HEK293 (cell line): Measurements from ENCODE around the gene IGSF21.

Source experiments
- SP7 ChIP-seq: fragments of 450-650 bp; formaldehyde crosslinking; IDR thresholded peaks from 2 replicates; pipeline ENCODE4 v1.5.1; 2016; ENCODE audit warnings: missing biosample characterization, missing genetic modification characterization
- ZIC2 ChIP-seq: fragments of 450-650 bp; formaldehyde crosslinking; IDR thresholded peaks from 2 replicates; pipeline ENCODE4 v1.5.1; 2016; ENCODE audit warnings: missing biosample characterization, missing genetic modification characterization
- ZNF138 ChIP-seq: fragments of 450-650 bp; formaldehyde crosslinking; IDR thresholded peaks from 2 replicates; pipeline ENCODE4 v1.5.1; 2016; ENCODE audit warnings: missing biosample characterization, missing genetic modification characterization, borderline replicate concordance
- ZNF146 ChIP-seq: fragments of 450-650 bp; formaldehyde crosslinking; IDR thresholded peaks from 2 replicates; pipeline ENCODE4 v1.5.1; 2016; ENCODE audit warnings: missing biosample characterization, missing genetic modification characterization
- ZXDB ChIP-seq: fragments of 450-650 bp; formaldehyde crosslinking; IDR thresholded peaks from 2 replicates; pipeline ENCODE4 v1.5.1; 2016; ENCODE audit warnings: missing biosample characterization, missing genetic modification characterization
- TF ChIP-seq, protein P1 (sequence below): fragments of 450-650 bp; formaldehyde crosslinking; IDR thresholded peaks from 2 replicates; pipeline ENCODE4 v1.5.1; 2016; ENCODE audit warnings: missing biosample characterization, missing genetic modification characterization
- TF ChIP-seq, protein P2 (sequence below): fragments of 450-650 bp; formaldehyde crosslinking; IDR thresholded peaks from 2 replicates; pipeline ENCODE4 v1.5.1; 2016; ENCODE audit warnings: missing biosample characterization, missing genetic modification characterization
- TF ChIP-seq, protein P3 (sequence below): fragments of 450-650 bp; formaldehyde crosslinking; conservative IDR thresholded peaks from 2 replicates; pipeline ENCODE4 v1.5.1; 2016; ENCODE audit warnings: low read depth, missing biosample characterization, missing genetic modification characterization
- TF ChIP-seq, protein P4 (sequence below): fragments of 450-650 bp; formaldehyde crosslinking; IDR thresholded peaks from 2 replicates; pipeline ENCODE4 v1.5.1; 2016; ENCODE audit warnings: missing biosample characterization, missing genetic modification characterization
- TF ChIP-seq, protein P5 (sequence below): fragments of 450-650 bp; formaldehyde crosslinking; IDR thresholded peaks from 2 replicates; pipeline ENCODE4 v1.5.1; 2016; ENCODE audit warnings: missing biosample characterization, missing genetic modification characterization
- TF ChIP-seq, protein P6 (sequence below): fragments of 450-650 bp; formaldehyde crosslinking; IDR thresholded peaks from 2 replicates; pipeline ENCODE4 v1.5.1; 2017; ENCODE audit warnings: missing biosample characterization, mild to moderate bottlenecking, missing genetic modification characterization, moderate library complexity

The IGSF21 gene

DNA sequence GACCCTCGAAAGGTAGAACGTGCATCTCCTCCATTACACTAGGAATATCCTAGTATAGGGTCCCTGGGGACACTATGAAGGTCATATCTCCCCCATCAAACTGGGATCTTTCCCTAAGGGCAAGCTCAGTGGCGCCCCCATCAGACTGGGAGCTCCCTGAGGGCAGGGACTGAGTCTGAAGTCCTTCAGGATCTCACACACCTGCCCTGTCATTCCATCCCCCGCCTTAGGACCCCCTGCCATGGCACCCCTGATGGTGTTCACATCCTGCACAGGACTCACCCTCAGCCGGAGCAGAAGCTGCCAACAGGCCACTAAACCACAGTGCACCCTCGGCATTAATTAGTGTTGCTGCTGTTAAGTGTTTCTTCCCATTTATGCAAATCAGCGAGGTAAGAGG lies 50.4 kb downstream of the IGSF21 start (continued):
- TF ChIP-seq, protein P1, sequence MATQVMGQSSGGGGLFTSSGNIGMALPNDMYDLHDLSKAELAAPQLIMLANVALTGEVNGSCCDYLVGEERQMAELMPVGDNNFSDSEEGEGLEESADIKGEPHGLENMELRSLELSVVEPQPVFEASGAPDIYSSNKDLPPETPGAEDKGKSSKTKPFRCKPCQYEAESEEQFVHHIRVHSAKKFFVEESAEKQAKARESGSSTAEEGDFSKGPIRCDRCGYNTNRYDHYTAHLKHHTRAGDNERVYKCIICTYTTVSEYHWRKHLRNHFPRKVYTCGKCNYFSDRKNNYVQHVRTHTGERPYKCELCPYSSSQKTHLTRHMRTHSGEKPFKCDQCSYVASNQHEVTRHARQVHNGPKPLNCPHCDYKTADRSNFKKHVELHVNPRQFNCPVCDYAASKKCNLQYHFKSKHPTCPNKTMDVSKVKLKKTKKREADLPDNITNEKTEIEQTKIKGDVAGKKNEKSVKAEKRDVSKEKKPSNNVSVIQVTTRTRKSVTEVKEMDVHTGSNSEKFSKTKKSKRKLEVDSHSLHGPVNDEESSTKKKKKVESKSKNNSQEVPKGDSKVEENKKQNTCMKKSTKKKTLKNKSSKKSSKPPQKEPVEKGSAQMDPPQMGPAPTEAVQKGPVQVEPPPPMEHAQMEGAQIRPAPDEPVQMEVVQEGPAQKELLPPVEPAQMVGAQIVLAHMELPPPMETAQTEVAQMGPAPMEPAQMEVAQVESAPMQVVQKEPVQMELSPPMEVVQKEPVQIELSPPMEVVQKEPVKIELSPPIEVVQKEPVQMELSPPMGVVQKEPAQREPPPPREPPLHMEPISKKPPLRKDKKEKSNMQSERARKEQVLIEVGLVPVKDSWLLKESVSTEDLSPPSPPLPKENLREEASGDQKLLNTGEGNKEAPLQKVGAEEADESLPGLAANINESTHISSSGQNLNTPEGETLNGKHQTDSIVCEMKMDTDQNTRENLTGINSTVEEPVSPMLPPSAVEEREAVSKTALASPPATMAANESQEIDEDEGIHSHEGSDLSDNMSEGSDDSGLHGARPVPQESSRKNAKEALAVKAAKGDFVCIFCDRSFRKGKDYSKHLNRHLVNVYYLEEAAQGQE (tag by site-specific recombination), result no peak
- TF ChIP-seq ZNF138 (no peak), ZXDB (tag by site-specific recombination) (no peak), SP7 (tag by site-specific recombination) (no peak), ZIC2 (tag by site-specific recombination) (no peak), ZNF146 (no peak)
- TF ChIP-seq, protein P2, sequence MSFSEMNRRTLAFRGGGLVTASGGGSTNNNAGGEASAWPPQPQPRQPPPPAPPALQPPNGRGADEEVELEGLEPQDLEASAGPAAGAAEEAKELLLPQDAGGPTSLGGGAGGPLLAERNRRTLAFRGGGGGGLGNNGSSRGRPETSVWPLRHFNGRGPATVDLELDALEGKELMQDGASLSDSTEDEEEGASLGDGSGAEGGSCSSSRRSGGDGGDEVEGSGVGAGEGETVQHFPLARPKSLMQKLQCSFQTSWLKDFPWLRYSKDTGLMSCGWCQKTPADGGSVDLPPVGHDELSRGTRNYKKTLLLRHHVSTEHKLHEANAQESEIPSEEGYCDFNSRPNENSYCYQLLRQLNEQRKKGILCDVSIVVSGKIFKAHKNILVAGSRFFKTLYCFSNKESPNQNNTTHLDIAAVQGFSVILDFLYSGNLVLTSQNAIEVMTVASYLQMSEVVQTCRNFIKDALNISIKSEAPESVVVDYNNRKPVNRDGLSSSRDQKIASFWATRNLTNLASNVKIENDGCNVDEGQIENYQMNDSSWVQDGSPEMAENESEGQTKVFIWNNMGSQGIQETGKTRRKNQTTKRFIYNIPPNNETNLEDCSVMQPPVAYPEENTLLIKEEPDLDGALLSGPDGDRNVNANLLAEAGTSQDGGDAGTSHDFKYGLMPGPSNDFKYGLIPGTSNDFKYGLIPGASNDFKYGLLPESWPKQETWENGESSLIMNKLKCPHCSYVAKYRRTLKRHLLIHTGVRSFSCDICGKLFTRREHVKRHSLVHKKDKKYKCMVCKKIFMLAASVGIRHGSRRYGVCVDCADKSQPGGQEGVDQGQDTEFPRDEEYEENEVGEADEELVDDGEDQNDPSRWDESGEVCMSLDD (tag by site-specific recombination), result no peak
- TF ChIP-seq, protein P3, sequence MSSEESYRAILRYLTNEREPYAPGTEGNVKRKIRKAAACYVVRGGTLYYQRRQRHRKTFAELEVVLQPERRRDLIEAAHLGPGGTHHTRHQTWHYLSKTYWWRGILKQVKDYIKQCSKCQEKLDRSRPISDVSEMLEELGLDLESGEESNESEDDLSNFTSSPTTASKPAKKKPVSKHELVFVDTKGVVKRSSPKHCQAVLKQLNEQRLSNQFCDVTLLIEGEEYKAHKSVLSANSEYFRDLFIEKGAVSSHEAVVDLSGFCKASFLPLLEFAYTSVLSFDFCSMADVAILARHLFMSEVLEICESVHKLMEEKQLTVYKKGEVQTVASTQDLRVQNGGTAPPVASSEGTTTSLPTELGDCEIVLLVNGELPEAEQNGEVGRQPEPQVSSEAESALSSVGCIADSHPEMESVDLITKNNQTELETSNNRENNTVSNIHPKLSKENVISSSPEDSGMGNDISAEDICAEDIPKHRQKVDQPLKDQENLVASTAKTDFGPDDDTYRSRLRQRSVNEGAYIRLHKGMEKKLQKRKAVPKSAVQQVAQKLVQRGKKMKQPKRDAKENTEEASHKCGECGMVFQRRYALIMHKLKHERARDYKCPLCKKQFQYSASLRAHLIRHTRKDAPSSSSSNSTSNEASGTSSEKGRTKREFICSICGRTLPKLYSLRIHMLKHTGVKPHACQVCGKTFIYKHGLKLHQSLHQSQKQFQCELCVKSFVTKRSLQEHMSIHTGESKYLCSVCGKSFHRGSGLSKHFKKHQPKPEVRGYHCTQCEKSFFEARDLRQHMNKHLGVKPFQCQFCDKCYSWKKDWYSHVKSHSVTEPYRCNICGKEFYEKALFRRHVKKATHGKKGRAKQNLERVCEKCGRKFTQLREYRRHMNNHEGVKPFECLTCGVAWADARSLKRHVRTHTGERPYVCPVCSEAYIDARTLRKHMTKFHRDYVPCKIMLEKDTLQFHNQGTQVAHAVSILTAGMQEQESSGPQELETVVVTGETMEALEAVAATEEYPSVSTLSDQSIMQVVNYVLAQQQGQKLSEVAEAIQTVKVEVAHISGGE (tag by site-specific recombination), result no peak
- TF ChIP-seq, protein P4, sequence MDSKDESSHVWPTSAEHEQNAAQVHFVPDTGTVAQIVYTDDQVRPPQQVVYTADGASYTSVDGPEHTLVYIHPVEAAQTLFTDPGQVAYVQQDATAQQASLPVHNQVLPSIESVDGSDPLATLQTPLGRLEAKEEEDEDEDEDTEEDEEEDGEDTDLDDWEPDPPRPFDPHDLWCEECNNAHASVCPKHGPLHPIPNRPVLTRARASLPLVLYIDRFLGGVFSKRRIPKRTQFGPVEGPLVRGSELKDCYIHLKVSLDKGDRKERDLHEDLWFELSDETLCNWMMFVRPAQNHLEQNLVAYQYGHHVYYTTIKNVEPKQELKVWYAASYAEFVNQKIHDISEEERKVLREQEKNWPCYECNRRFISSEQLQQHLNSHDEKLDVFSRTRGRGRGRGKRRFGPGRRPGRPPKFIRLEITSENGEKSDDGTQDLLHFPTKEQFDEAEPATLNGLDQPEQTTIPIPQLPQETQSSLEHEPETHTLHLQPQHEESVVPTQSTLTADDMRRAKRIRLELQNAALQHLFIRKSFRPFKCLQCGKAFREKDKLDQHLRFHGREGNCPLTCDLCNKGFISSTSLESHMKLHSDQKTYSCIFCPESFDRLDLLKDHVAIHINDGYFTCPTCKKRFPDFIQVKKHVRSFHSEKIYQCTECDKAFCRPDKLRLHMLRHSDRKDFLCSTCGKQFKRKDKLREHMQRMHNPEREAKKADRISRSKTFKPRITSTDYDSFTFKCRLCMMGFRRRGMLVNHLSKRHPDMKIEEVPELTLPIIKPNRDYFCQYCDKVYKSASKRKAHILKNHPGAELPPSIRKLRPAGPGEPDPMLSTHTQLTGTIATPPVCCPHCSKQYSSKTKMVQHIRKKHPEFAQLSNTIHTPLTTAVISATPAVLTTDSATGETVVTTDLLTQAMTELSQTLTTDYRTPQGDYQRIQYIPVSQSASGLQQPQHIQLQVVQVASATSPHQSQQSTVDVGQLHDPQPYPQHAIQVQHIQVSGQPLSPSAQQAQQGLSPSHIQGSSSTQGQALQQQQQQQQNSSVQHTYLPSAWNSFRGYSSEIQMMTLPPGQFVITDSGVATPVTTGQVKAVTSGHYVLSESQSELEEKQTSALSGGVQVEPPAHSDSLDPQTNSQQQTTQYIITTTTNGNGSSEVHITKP (tag by site-specific recombination), result no peak
- TF ChIP-seq, protein P5, sequence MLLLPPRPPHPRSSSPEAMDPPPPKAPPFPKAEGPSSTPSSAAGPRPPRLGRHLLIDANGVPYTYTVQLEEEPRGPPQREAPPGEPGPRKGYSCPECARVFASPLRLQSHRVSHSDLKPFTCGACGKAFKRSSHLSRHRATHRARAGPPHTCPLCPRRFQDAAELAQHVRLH, result no peak
- TF ChIP-seq, protein P6, sequence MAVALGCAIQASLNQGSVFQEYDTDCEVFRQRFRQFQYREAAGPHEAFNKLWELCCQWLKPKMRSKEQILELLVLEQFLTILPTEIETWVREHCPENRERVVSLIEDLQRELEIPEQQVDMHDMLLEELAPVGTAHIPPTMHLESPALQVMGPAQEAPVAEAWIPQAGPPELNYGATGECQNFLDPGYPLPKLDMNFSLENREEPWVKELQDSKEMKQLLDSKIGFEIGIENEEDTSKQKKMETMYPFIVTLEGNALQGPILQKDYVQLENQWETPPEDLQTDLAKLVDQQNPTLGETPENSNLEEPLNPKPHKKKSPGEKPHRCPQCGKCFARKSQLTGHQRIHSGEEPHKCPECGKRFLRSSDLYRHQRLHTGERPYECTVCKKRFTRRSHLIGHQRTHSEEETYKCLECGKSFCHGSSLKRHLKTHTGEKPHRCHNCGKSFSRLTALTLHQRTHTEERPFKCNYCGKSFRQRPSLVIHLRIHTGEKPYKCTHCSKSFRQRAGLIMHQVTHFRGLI, result no peak
- TF ChIP-seq, all 188 proteins: peak for 0
